ENCODE data around the gene GABBR2. TPM values are rescaled to one million over a fixed set of nuclear protein-coding genes. Genes with fewer than 3 reads are reported as not detected.

GABBR2 gene
- total and polyA plus RNA-seq, 2 of the 8 experiments (the other 6 are each of a cell fraction or from before 2014, with no cell fraction given): 0.50 to 1.2 TPM

GRCh38 chr9:98381311-98382103, 327.2 kb downstream of the GABBR2 start:
- WGBS, 2 experiments (ENCODE audit: extremely low coverage in 1 of 2, insufficient coverage in 1 of 2, insufficient read length in 1 of 2, insufficient replicate concordance in 2 of 2, low coverage in 1 of 2, low lambda C conversion rate in 2 of 2, missing lambda C conversion rate in 1 of 2): 91% methylated on average over 12 of the region's 12 CpGs; no CpG with 5 or more reads in 1 of the 2 experiments
- ChIA-PET POLR2A (ENCODE audit: partially characterized antibody) (interaction anchor here (0.5 kb wide), 1 partner anchor 474 kb away, joined by 3 read pairs; no protein-coding TSS in a partner anchor), CTCF (ENCODE audit: partially characterized antibody) (interaction anchor here (0.7 to 2.7 kb wide), 7 partner anchors 17 to 308 kb away, joined by 3 to 8 read pairs (median 3); no protein-coding TSS in a partner anchor)
- no peak overlapping the region for H3K23ac ChIP-seq (ENCODE audit: insufficient read length)
- no peak overlapping the region for H3K4me3 ChIP-seq (ENCODE audit: extremely low read depth in 1 of 4, insufficient read depth in 2 of 4, low read depth in 3 of 4, low read length in 4 of 4)
- 0 out of 2 replicates have a peak overlapping the region, but pooled peaks have one; percentile 61 for H2BK20ac ChIP-seq (ENCODE audit: low read length)
- H3K4ac ChIP-seq (replicated peaks; ENCODE audit: insufficient read length, low read depth, low read length): no peak overlapping the region
- no peak overlapping the region for H2AFZ ChIP-seq (ENCODE audit: low read length)
- H2BK120ac ChIP-seq (replicated peaks; ENCODE audit: low read depth, low read length): no peak overlapping the region
- H3K27ac ChIP-seq (ENCODE audit: low read depth, low read length): no peak overlapping the region
- no peak overlapping the region for H4K8ac ChIP-seq (ENCODE audit: extremely low read depth, insufficient read depth, low read length)
- H2BK15ac ChIP-seq (ENCODE audit: low read length): no peak overlapping the region
- TF ChIP-seq USF2 (IDR thresholded peaks at IDR 0.05; ENCODE audit: low read length) (no peak), POLR2A (IDR thresholded peaks at IDR 0.05; ENCODE audit: control extremely low read depth in 1 of 2, low read depth in 2 of 2, low read length in 2 of 2) (no peak), KDM1A (IDR thresholded peaks at IDR 0.05; ENCODE audit: borderline replicate concordance, low read length) (no peak), SIX5 (IDR thresholded peaks at IDR 0.05; ENCODE audit: low read depth, low read length) (no peak), TAF7 (optimal IDR thresholded peaks at IDR 0.05; ENCODE audit: borderline replicate concordance, low read depth, low read length) (no peak), NANOG (IDR thresholded peaks at IDR 0.05; ENCODE audit: insufficient read depth, low read depth, low read length, poor library complexity, severe bottlenecking) (no peak), SIRT6 (IDR thresholded peaks at IDR 0.05; ENCODE audit: low read length) (no peak)
- H3K79me2 ChIP-seq (ENCODE audit: control insufficient read depth in 1 of 2, insufficient read depth in 2 of 2, low read length in 2 of 2): no peaks in the 10 kb centered on the region
- no peaks in the 10 kb centered on the region for H4K20me1 ChIP-seq (replicated peaks in 1 of 2; ENCODE audit: control insufficient read depth in 1 of 2, insufficient read depth in 2 of 2, low read length in 2 of 2)
- H4K5ac ChIP-seq (ENCODE audit: insufficient read length, low read depth, low read length): no peak overlapping the region
- H3K27me3 ChIP-seq (replicated peaks in 1 of 4; ENCODE audit: control insufficient read depth in 3 of 4, extremely low read depth in 1 of 4, insufficient read depth in 3 of 4, low read length in 3 of 4): no peaks in the 10 kb centered on the region
- DNase-seq (ENCODE audit: low read depth in 1 of 2, low spot score in 2 of 2): no peak
- H2BK12ac ChIP-seq (ENCODE audit: low read depth, low read length): no peak overlapping the region
- H3K23me2 ChIP-seq (ENCODE audit: low read depth, low read length): no peaks in the 10 kb centered on the region
- H2BK5ac ChIP-seq (ENCODE audit: low read depth, low read length): no peak overlapping the region
- H3K36me3 ChIP-seq (ENCODE audit: control insufficient read depth in 2 of 4, insufficient read depth in 4 of 4, low read length in 3 of 4): no peaks in the 10 kb centered on the region
- no peak overlapping the region for H3K14ac ChIP-seq (ENCODE audit: insufficient read length)
- H3K4me1 ChIP-seq (replicated peaks in 1 of 4; ENCODE audit: control insufficient read depth in 3 of 4, insufficient read depth in 4 of 4, low read length in 3 of 4): peaks cover 2 to 11% (median 8%) of the 10 kb centered on the region in 4 experiments; a peak in 6 of 7 replicates
- no peaks in the 10 kb centered on the region for H3K9me3 ChIP-seq (ENCODE audit: insufficient read depth in 2 of 2, low read depth in 1 of 2, low read length in 1 of 2)
- no peak overlapping the region for H3K56ac ChIP-seq (replicated peaks; ENCODE audit: insufficient read length, low read depth, low read length)
- H3K79me1 ChIP-seq (ENCODE audit: low read depth, low read length): no peaks in the 10 kb centered on the region
- H2AK5ac ChIP-seq (ENCODE audit: low read depth, low read length): no peak overlapping the region
- H3K9ac ChIP-seq (replicated peaks in 1 of 4; ENCODE audit: extremely low read depth in 1 of 4, low read depth in 3 of 4, low read length in 3 of 4): no peak overlapping the region
- no peak overlapping the region for H4K91ac ChIP-seq (replicated peaks; ENCODE audit: insufficient read length, low read length)
- H3K18ac ChIP-seq (ENCODE audit: extremely low read depth, low read length): no peak overlapping the region
- FAIRE-seq: no peak
- H3K4me2 ChIP-seq (ENCODE audit: insufficient read depth in 1 of 2, low read depth in 2 of 2, low read length in 2 of 2): no peak overlapping the region

Measured in H1 (cell line).